Ascending aorta (tissue), 2 donors: ENCODE measurements around the gene NEDD1. TPM values are rescaled to one million over a fixed set of nuclear protein-coding genes. Genes with fewer than 3 reads are reported as not detected.

Source experiments
- DNase-seq, 2 donors: peaks; one replicate each; pipeline ENCODE4 v3.0.0-alpha.2; 2019; ENCODE audit warnings: low spot score in 2 of 2
- H3K27ac ChIP-seq, 2 donors: fragments of 200-600 bp; sonication (generic); one replicate each; pipeline ENCODE4 v1.5.1; 2016 to 2017; ENCODE audit warnings: mild to moderate bottlenecking in 1 of 2
- H3K27me3 ChIP-seq: fragments of 200-600 bp; sonication (generic); one replicate; pipeline ENCODE4 v1.5.1; 2017
- H3K36me3 ChIP-seq, 2 donors: fragments of 200-600 bp; sonication (generic); one replicate each; pipeline ENCODE4 v1.5.1; 2016
- H3K4me1 ChIP-seq, 2 donors: fragments of 200-600 bp; sonication (generic); one replicate each; pipeline ENCODE4 v1.5.1; 2016 to 2017; ENCODE audit warnings: mild to moderate bottlenecking in 1 of 2
- H3K4me3 ChIP-seq, 2 donors: fragments of 200-600 bp; sonication (generic); one replicate each; pipeline ENCODE4 v1.5.1; 2016 to 2017; ENCODE audit warnings: mild to moderate bottlenecking in 1 of 2
- H3K9me3 ChIP-seq, 2 donors: fragments of 200-600 bp; sonication (generic); one replicate each; pipeline ENCODE4 v1.5.1; 2016
- CTCF ChIP-seq, 3 experiments: fragments of 200-600 bp in 2 of 3; fragments of 450-650 bp in 1 of 3; sonication (generic) in 2 of 3; IDR thresholded peaks; one replicate each; pipeline ENCODE4 v1.5.1; 2016 to 2019; ENCODE audit warnings: antibody characterized with exemption in 3 of 3, mild to moderate bottlenecking in 1 of 3, moderate library complexity in 1 of 3
- intact Hi-C: fragments of 100-400 bp; cut with DNase I; formaldehyde crosslinking; loops from one replicate; pipeline ENCODE4 v1.15.1; 2023
- total RNA-seq: library from RNA; depleted of rRNA; stranded (reverse); fragments of >200 nt; gene quantifications from one replicate; pipeline ENCODE4 v1.1.0, GENCODE V29; 2016

The NEDD1 gene
- total RNA-seq, 1 donor from 2014 or later, result 31.1 TPM

DNA sequence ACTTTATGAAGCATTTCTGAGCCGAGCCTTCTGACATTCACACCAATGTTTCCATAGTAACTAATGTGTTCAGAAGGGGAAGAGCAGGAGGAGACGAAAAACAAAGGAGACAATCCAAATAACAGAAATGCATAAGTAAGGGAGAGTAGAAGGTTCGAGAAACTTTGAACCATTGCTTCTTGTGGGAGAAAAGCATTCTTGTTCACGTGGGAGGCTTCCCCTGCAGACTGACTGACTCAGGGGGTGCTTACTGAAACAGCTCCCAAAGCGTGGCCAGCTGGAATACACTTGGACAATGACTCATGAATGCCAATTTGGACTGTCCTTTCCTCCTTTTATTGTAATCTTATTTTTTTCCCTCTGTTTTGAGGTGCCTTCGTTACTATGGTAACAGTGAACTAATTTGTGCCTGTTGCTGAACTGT is 73.9 kb downstream of the NEDD1 start:
- Histone ChIP-seq H3K27ac (no peak overlapping the region), H3K9me3 (no peaks in the 10 kb centered on the region), H3K4me3 (no peak overlapping the region), H3K4me1 (peaks cover 0 to 4% of the 10 kb centered on the region in 2 donors), H3K36me3 (no peaks in the 10 kb centered on the region), H3K27me3 (no peaks in the 10 kb centered on the region)
- intact Hi-C loops, result no loop called here
- TF ChIP-seq CTCF (IDR thresholded peaks at IDR 0.05), result no peak
- DNase-seq, result no peak

GRCh38 chr12:96981911-96982310 is 74.9 kb downstream of the NEDD1 start:
- DNase-seq, result no peak
- H3K4me3 ChIP-seq, result no peak overlapping the region
- peaks cover 0 to 4% of the 10 kb centered on the region in 2 donors for H3K4me1 ChIP-seq
- H3K27me3 ChIP-seq, result no peaks in the 10 kb centered on the region
- intact Hi-C loops, result no loop called here
- no peaks in the 10 kb centered on the region for H3K36me3 ChIP-seq
- TF ChIP-seq CTCF (IDR thresholded peaks at IDR 0.05), result no peak
- H3K9me3 ChIP-seq, result no peaks in the 10 kb centered on the region
- H3K27ac ChIP-seq, result no peak overlapping the region

GRCh38 chr12:96982671-96983070 is 75.6 kb downstream of the NEDD1 start:
- Histone ChIP-seq H3K27me3 (no peaks in the 10 kb centered on the region), H3K9me3 (no peaks in the 10 kb centered on the region), H3K4me1 (peaks cover 0 to 4% of the 10 kb centered on the region in 2 donors), H3K27ac (no peak overlapping the region), H3K4me3 (no peak overlapping the region), H3K36me3 (no peaks in the 10 kb centered on the region)
- DNase-seq, result no peak
- intact Hi-C loops, result no loop called here
- no peak for TF ChIP-seq CTCF (IDR thresholded peaks at IDR 0.05)

- DNase-seq, result no peak
- intact Hi-C loops, result loop anchor here (1.0 kb wide), 1 partner anchor 323 kb away; no protein-coding TSS in a partner anchor
- peak; percentile 35 to 59 (median 39) for TF ChIP-seq CTCF (IDR thresholded peaks at IDR 0.05)
- Histone ChIP-seq H3K9me3 (no peaks in the 10 kb centered on the region), H3K36me3 (no peaks in the 10 kb centered on the region), H3K27ac (no peak overlapping the region), H3K4me1 (peaks cover 0 to 4% of the 10 kb centered on the region in 2 donors), H3K27me3 (no peaks in the 10 kb centered on the region), H3K4me3 (peak overlapping the region; percentile 50 to 65)
These were observed 78.7 kb downstream of the NEDD1 start for GRCh38 chr12:96985515-96986362.

GRCh38 chr12:96986883-96987523 is 79.9 kb downstream of the NEDD1 start:
- intact Hi-C loops, result loop anchor here (1.0 kb wide), 1 partner anchor 321 kb away; no protein-coding TSS in a partner anchor
- Histone ChIP-seq H3K9me3 (no peaks in the 10 kb centered on the region), H3K4me3 (no peak overlapping the region), H3K27ac (no peak overlapping the region), H3K36me3 (no peaks in the 10 kb centered on the region), H3K4me1 (peaks cover 0 to 4% of the 10 kb centered on the region in 2 donors), H3K27me3 (no peaks in the 10 kb centered on the region)
- peak in 2 of 3 experiments; percentile 9 to 53 for TF ChIP-seq CTCF (IDR thresholded peaks at IDR 0.05)
- no peak for DNase-seq
